Neural cell (in vitro differentiated cells): ENCODE results near the gene STIL. TPM values are rescaled to one million over a fixed set of nuclear protein-coding genes. Genes with fewer than 3 reads are reported as not detected.

ENCODE experiments used
- H2AFZ ChIP-seq: fragments of 200-600, 300-800 bp; sonication (generic), shearing (Covaris generic); 2 replicates; pipeline ENCODE4 v1.6.0; 2014; ENCODE audit warnings: low read depth, mild to moderate bottlenecking, antibody characterized with exemption, low read length, moderate library complexity
- H3F3A ChIP-seq: fragments of 200-600 bp; shearing (Covaris generic); 2 replicates; pipeline ENCODE4 v1.6.1; 2016; ENCODE audit warnings: mild to moderate bottlenecking, moderate library complexity, mixed read lengths, antibody characterized with exemption, low read length; ENCODE audit not compliant: insufficient read depth, poor library complexity, severe bottlenecking
- H3K27ac ChIP-seq: fragments of 200-600, 300-800 bp; sonication (generic), shearing (Covaris generic); 2 replicates; pipeline ENCODE4 v1.5.1; 2014; ENCODE audit warnings: mild to moderate bottlenecking, low read length, moderate library complexity
- H3K27me3 ChIP-seq: fragments of 300-800, 200-600 bp; sonication (generic), shearing (Covaris generic); 2 replicates; pipeline ENCODE4 v1.6.0; 2014; ENCODE audit warnings: mild to moderate bottlenecking, low read depth, low read length, moderate library complexity; ENCODE audit not compliant: insufficient read depth
- H3K36me3 ChIP-seq: fragments of 300-800, 200-600 bp; sonication (generic), shearing (Covaris generic); 2 replicates; pipeline ENCODE4 v1.5.1; 2014; ENCODE audit warnings: mild to moderate bottlenecking, antibody characterized with exemption, low read length, moderate library complexity; ENCODE audit not compliant: insufficient read depth
- H3K4me2 ChIP-seq: fragments of 300-800, 200-600 bp; sonication (generic), shearing (Covaris generic); 2 replicates; pipeline ENCODE4 v1.6.0; 2014; ENCODE audit warnings: mild to moderate bottlenecking, low read length
- H3K4me3 ChIP-seq: fragments of 300-800, 200-600 bp; sonication (generic), shearing (Covaris generic); 2 replicates; pipeline ENCODE4 v1.5.1; 2014; ENCODE audit warnings: mild to moderate bottlenecking, low read length, moderate library complexity
- H3K79me2 ChIP-seq: fragments of 200-600 bp; shearing (Covaris generic); replicated peaks from 2 replicates; pipeline ENCODE4 v1.6.0; 2014; ENCODE audit warnings: mild to moderate bottlenecking, low read length, moderate library complexity; ENCODE audit not compliant: insufficient read depth
- H3K9ac ChIP-seq: fragments of 300-800, 200-600 bp; sonication (generic), shearing (Covaris generic); 2 replicates; pipeline ENCODE4 v1.6.1; 2016; ENCODE audit warnings: mild to moderate bottlenecking, low read length, mixed read lengths
- H3K9me2 ChIP-seq: fragments of 200-600 bp; shearing (Covaris generic); 2 replicates; pipeline ENCODE4 v1.6.1; 2016; ENCODE audit warnings: mild to moderate bottlenecking, low read length, mixed read lengths; ENCODE audit not compliant: insufficient read depth
- H3K9me3 ChIP-seq: fragments of 200-600, 300-800 bp; sonication (generic), shearing (Covaris generic); 2 replicates; pipeline ENCODE4 v1.6.1; 2016; ENCODE audit warnings: mild to moderate bottlenecking, mixed run types, low read length, moderate library complexity, mixed read lengths
- H4K20me1 ChIP-seq: fragments of 200-600 bp; shearing (Covaris generic); 2 replicates; pipeline ENCODE4 v1.6.1; 2016; ENCODE audit warnings: mild to moderate bottlenecking, mixed run types; ENCODE audit not compliant: insufficient read depth
- EP300 ChIP-seq: fragments of 450-650 bp; conservative IDR thresholded peaks from 2 replicates; pipeline ENCODE4 v1.6.1; 2014; ENCODE audit warnings: antibody characterized with exemption, mild to moderate bottlenecking, moderate library complexity; ENCODE audit not compliant: poor library complexity, severe bottlenecking
- EZH2 ChIP-seq: fragments of 200-600, 300-800 bp; shearing (Covaris generic), sonication (generic); IDR thresholded peaks from 2 replicates; pipeline ENCODE4 v1.6.1; 2014; ENCODE audit warnings: antibody characterized with exemption, low read length, borderline replicate concordance, mild to moderate bottlenecking; ENCODE audit not compliant: insufficient read depth, poor library complexity, severe bottlenecking
- MXI1 ChIP-seq: fragments of 450-650 bp; conservative IDR thresholded peaks from 2 replicates; pipeline ENCODE4 v1.6.1; 2014; ENCODE audit warnings: antibody characterized with exemption, mild to moderate bottlenecking; ENCODE audit not compliant: poor library complexity, severe bottlenecking
- POLR2AphosphoS5 ChIP-seq: IDR thresholded peaks from 2 replicates; pipeline ENCODE4 v1.6.1; 2012
- RAD21 ChIP-seq: fragments of 450-650 bp; conservative IDR thresholded peaks from 2 replicates; pipeline ENCODE4 v1.6.1; 2014; ENCODE audit warnings: antibody characterized with exemption, mild to moderate bottlenecking, moderate library complexity
- SMC3 ChIP-seq: fragments of 450-650 bp; conservative IDR thresholded peaks from 2 replicates; pipeline ENCODE4 v1.6.1; 2014; ENCODE audit warnings: antibody characterized with exemption, mild to moderate bottlenecking, moderate library complexity; ENCODE audit not compliant: poor library complexity
- TAF1 ChIP-seq: IDR thresholded peaks from 2 replicates; pipeline ENCODE4 v1.6.1; 2012; ENCODE audit warnings: low read depth
- polyA plus RNA-seq: library from polyadenylated mRNA; depleted of rRNA; stranded (reverse); fragments of >200 nt; gene quantifications from 2 replicates; pipeline ENCODE4 v1.2.3, GENCODE V29; 2014
- TF ChIP-seq, protein P1 (sequence below): IDR thresholded peaks from 2 replicates; pipeline ENCODE4 v1.6.1; 2012; ENCODE audit warnings: borderline replicate concordance
- TF ChIP-seq, protein P2 (sequence below): fragments of 450-650 bp; IDR thresholded peaks from 2 replicates; pipeline ENCODE4 v1.5.1; 2014; ENCODE audit warnings: antibody characterized with exemption, mild to moderate bottlenecking, moderate library complexity; ENCODE audit not compliant: poor library complexity, severe bottlenecking

Gene STIL
- polyA plus RNA-seq, 1 donor from 2014 or later: 0.53 TPM

GRCh38 chr1:47223174-47223920 lies 90.6 kb downstream of the STIL start:
- no peaks in the 10 kb centered on the region for H3K9me3 ChIP-seq
- H3K9ac ChIP-seq: no peak overlapping the region
- H3K4me2 ChIP-seq: no peak overlapping the region
- H3K4me3 ChIP-seq: no peak overlapping the region
- peaks cover 73% of the 10 kb centered on the region for H3K27me3 ChIP-seq
- no peaks in the 10 kb centered on the region for H3K79me2 ChIP-seq
- no peaks in the 10 kb centered on the region for H4K20me1 ChIP-seq
- H3K27ac ChIP-seq: no peak overlapping the region
- H3K9me2 ChIP-seq: no peaks in the 10 kb centered on the region
- H3F3A ChIP-seq: no peaks in the 10 kb centered on the region
- H2AFZ ChIP-seq: no peak overlapping the region
- H3K36me3 ChIP-seq: no peaks in the 10 kb centered on the region
- TF ChIP-seq EZH2: no peak
- TF ChIP-seq TAF1: no peak
- TF ChIP-seq RAD21: no peak
- no peak for TF ChIP-seq EP300
- TF ChIP-seq, protein P1, sequence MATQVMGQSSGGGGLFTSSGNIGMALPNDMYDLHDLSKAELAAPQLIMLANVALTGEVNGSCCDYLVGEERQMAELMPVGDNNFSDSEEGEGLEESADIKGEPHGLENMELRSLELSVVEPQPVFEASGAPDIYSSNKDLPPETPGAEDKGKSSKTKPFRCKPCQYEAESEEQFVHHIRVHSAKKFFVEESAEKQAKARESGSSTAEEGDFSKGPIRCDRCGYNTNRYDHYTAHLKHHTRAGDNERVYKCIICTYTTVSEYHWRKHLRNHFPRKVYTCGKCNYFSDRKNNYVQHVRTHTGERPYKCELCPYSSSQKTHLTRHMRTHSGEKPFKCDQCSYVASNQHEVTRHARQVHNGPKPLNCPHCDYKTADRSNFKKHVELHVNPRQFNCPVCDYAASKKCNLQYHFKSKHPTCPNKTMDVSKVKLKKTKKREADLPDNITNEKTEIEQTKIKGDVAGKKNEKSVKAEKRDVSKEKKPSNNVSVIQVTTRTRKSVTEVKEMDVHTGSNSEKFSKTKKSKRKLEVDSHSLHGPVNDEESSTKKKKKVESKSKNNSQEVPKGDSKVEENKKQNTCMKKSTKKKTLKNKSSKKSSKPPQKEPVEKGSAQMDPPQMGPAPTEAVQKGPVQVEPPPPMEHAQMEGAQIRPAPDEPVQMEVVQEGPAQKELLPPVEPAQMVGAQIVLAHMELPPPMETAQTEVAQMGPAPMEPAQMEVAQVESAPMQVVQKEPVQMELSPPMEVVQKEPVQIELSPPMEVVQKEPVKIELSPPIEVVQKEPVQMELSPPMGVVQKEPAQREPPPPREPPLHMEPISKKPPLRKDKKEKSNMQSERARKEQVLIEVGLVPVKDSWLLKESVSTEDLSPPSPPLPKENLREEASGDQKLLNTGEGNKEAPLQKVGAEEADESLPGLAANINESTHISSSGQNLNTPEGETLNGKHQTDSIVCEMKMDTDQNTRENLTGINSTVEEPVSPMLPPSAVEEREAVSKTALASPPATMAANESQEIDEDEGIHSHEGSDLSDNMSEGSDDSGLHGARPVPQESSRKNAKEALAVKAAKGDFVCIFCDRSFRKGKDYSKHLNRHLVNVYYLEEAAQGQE: no peak
- no peak for TF ChIP-seq SMC3
- no peak for TF ChIP-seq MXI1

DNA sequence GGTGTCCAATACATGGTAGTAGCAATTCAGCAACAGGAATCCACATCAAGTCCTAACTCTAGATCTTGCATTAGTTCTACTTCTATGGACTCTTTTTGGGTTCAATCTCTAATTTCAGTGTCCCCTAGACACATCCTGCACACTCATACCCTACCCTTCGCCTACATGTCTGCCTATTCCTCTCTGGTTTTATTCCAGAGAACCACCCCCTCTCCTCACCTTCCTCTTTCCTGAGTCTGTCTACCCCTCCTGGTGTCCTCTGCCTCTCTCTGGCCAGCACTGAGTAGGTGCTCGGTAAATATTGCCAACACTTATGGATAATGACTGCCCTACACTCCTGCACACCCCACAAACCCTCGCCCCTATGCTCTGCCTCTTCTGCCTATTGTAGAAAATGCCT lies 91.5 kb downstream of the STIL start:
- H3K27ac ChIP-seq: no peak overlapping the region
- H3K36me3 ChIP-seq: no peaks in the 10 kb centered on the region
- no peaks in the 10 kb centered on the region for H3K79me2 ChIP-seq
- no peaks in the 10 kb centered on the region for H4K20me1 ChIP-seq
- H2AFZ ChIP-seq: no peak overlapping the region
- no peak overlapping the region for H3K4me2 ChIP-seq
- no peak overlapping the region for H3K4me3 ChIP-seq
- H3K9me2 ChIP-seq: no peaks in the 10 kb centered on the region
- H3K27me3 ChIP-seq: peaks cover 65% of the 10 kb centered on the region
- no peak overlapping the region for H3K9ac ChIP-seq
- TF ChIP-seq, protein P2, sequence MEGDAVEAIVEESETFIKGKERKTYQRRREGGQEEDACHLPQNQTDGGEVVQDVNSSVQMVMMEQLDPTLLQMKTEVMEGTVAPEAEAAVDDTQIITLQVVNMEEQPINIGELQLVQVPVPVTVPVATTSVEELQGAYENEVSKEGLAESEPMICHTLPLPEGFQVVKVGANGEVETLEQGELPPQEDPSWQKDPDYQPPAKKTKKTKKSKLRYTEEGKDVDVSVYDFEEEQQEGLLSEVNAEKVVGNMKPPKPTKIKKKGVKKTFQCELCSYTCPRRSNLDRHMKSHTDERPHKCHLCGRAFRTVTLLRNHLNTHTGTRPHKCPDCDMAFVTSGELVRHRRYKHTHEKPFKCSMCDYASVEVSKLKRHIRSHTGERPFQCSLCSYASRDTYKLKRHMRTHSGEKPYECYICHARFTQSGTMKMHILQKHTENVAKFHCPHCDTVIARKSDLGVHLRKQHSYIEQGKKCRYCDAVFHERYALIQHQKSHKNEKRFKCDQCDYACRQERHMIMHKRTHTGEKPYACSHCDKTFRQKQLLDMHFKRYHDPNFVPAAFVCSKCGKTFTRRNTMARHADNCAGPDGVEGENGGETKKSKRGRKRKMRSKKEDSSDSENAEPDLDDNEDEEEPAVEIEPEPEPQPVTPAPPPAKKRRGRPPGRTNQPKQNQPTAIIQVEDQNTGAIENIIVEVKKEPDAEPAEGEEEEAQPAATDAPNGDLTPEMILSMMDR: no peak
- TF ChIP-seq SMC3 (no peak), MXI1 (no peak), RAD21 (no peak), EP300 (no peak), TAF1 (no peak), EZH2 (no peak), POLR2AphosphoS5 (no peak)
- TF ChIP-seq, protein P1: no peak
- H3K9me3 ChIP-seq: no peaks in the 10 kb centered on the region
- no peaks in the 10 kb centered on the region for H3F3A ChIP-seq
